IPS-11a (cell line): ENCODE data around the gene RPS2.
A peak's percentile ranks its signal among the peaks of the same experiment; 100 is the strongest.
"Not testable (repeated sequence)": the region's sequence is repeated elsewhere in the genome, so short reads cannot be mapped to it uniquely, and the experiment has no call there.

Source experiments
- H3K4me3 ChIP-seq: one replicate; pipeline ENCODE4 v1.5.1; 2013; ENCODE audit warnings: low read depth, low read length, control low read depth

Gene RPS2

DNA sequence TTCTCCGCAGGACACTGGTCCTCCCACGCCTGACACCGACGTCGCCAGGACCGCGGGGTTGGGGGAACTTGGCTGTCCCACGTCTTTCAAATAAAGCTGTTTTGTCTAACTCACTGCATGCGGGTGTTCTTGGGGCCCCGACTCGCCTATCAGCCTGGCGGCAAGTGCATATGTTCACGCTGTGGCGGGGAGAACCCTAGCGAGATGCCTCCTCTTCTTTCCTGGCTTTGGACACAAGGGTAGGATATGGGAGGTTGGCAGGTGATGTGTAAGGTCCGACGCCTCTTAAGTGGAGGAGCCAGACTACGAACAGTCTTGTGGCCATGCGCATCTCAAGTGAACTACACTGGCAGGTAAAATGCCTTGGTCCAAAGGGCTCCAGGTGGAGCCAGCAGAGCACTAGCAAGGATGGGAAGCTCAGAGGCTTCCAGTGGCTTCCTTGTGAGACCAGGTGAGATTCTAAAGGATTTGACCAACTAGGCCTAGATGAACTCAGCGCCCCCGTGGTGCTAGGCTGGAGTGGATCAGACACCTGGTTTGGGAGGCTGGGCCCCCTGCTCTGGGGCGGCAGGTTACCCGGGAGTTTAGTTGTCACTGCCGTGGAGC, 873 bp upstream of the RPS2 start:
- peak overlapping the region; percentile 93 for H3K4me3 ChIP-seq

DNA sequence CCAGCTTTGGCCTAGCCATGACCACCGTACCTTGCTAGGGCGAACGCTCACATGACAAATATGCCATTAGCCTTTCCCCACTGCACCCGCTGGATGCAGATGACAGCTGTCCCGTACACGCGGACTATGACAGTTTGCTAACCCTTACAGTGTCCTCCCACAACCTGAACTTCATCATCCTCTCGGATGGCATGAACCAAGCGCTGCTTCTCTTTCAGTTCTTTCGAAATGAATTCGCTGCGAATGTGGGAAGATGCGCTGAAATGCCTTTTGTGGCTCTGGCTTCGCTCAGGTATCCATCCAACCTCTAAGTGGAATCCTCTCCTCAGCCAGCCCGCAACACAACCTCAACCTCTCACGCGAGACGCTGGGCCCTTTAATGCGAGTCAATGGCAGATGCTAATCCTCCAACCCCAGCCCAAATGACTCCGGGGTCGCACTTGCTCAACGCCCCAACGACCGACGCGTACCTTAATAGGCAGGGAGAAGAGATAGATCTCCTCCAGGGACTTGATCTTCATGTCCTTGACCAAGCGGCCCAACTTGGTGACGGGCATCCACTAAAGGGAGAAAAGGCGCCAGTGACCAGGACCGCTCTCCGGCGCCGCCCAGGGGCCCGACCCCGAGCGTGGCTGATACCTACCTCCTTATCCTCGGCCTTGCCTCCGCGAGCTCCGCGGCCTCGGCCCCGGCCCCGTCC, 670 bp downstream of the RPS2 start:
- peak overlapping the region; percentile 93 for H3K4me3 ChIP-seq

DNA sequence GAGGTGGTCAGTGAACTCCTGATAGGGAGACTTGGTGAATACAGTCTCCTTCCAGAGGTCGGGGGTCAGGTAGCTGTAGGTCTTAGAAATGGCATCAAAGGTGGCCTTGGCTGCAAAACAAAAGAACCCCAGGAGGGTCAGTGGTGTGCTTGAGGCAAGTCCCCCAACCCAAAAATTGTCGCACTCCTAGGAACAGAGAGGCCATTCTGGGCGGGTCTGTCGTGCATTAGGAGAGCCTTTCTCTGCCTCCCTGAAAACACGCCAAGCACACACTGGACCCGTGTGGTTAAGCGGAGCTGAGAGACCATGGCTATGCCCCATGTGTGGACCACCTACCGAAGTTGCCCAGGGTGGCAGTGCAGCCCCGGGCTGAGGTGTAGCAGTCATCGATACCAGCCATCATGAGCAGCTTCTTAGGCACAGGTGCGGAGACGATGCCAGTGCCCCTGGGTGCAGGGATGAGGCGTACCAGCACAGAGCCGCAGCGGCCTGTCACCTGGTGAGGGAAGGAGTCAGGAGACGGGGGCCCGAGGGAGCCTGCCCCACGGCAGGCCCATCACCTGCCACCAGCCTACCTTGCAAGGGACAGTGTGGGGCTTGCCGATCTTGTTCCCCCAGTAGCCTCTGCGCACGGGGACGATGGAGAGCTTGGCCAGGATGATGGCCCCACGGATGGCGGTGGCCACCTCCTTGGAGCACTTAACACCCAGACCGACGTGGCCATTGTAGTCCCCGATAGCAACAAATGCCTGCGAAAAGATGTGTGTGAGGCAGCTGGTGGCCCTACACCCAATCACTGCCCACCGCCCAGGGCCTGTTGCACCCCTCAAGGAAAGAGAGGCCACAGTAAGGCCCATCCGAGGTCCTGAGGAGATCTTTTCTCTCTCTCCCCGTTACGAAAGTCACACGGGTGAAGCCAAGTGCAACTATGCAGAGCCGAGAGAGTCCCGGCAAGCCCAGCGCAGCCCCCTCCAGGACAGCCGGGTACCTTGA, 2.2 kb downstream of the RPS2 start:
- peak overlapping the region; percentile 93 for H3K4me3 ChIP-seq

DNA sequence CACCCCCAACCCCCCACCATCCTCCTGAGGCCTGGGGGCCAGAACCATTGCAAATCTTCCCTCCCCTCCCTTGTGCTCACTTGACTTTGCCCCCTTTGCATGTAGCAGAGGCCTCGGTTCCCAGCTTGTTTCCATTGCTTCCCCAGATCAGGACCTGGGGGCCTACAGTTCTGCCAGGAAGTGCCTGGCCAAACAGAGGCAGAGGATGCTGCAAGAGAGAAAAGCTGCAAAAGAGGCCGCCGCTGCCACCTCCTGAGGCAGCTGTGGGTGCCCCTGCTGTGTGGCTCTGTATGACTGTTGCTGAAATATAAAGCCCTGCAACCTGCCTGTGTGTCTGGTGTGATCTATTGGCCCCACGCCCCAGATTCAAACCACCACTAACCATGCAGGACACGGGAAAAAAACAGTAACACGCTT, 3.0 kb downstream of the RPS2 start:
- H3K4me3 ChIP-seq, result no peak overlapping the region

DNA sequence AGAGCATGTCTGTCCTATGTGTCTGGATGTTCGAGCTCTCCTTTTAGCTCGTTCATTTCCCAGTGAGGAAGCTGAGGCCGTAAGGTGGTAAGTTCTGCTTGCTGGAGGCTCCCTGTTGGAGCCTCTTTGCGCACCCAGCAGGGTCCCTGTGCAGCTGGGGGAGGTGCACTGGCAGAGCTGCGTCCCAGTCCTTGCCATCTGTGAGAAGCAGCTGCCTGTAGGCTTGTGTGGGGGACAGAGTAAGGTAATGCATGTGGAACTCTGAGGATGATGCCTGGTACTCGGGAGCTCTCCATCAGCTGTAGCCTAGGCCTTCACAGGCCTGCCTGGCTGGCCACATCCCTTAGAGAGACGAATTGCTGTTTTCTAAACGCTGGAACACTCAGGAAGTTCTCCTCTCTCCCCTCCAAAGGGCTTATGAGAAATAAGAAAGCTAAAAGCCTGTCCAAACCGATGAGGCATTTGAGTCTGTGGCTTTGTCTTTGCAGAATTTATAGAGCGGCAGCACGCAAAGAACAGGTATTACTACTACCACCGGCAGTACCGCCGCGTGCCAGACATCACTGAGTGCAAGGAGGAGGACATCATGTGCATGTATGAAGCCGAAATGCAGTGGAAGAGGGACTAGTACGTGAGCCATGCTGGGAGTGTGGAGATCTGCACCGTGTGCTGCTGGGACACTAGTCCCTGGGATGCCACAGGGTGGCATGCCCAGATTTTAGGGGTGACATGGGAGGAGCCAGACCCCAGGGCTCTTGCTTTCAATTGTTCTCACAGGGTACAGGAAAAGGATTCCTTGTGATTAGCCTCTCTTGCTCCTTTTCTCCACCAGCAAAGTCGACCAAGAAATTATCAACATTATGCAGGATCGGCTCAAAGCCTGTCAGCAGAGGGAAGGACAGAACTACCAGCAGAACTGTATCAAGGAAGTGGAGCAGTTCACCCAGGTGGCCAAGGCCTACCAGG, 3.7 kb downstream of the RPS2 start:
- H3K4me3 ChIP-seq, result no peak overlapping the region

DNA sequence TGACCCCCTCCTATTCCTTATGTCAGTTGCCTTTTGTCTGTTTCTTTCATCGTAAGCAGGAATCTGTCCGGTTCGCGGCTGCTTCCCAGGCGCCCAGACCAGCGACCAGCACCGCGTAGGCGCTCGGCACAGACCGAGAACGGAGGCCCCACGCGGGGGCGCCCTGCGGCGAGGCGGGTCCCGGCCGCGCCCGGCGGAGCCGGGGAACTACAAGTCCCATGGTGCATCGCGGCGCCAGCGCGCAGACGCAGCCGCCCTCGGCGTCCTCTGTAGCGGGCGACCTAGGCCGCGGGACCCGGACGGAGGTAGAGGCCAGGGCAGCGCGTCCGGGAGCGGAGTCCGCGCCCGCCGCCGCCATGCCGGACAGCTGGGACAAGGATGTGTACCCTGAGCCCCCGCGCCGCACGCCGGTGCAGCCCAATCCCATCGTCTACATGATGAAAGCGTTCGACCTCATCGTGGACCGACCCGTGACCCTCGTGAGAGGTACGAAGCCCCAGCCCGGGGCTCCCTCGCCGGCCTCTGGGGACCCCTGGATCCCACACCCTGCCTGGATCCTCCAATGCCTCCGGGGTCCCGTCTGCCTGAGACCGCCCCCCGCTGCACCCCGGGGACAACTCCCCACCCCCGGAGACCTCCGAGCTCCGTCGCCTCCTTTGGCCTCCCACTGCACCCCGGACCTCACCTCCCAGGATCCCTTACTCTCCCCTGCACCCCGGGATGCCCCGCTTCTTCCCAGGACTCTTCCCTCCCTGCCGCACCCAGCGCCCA, 5.2 kb downstream of the RPS2 start, which contains the start of gene NDUFB10:
Gene NDUFB10 (plus strand): TSS at position 270 of the 771 bp plus-strand sequence. CDS start 87 bp downstream, at position 357.
- peak within 1 kb of the TSS; percentile 83 for H3K4me3 ChIP-seq

DNA sequence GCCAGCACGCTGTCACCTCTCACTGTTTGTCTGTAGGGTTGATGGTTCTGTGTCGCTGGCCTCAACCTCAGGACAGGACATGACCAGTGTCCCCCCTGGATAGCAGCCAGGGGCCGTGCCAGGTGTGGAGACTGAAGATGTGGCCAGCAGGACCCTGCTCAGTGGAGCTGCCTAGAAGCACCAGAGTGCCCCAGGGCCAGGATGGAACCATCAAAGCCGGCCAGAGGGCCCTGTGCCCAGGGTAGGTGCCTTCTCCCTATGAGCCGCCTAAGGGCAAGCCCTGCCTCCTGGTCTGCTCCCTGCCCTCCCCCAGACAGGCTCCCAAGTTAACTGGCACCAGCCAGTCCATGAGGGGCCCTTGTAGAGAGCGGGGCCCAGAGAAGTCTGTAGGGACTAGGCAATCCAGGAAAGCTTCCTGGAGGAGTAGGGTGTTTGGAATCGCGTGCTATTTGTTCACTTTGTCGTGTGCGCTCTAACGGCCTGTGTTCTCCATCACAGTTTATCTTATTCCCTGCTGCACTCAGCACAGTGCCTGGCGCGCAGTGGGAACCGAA, 5.8 kb downstream of the RPS2 start:
- H3K4me3 ChIP-seq, result peak overlapping the region; percentile 83

DNA sequence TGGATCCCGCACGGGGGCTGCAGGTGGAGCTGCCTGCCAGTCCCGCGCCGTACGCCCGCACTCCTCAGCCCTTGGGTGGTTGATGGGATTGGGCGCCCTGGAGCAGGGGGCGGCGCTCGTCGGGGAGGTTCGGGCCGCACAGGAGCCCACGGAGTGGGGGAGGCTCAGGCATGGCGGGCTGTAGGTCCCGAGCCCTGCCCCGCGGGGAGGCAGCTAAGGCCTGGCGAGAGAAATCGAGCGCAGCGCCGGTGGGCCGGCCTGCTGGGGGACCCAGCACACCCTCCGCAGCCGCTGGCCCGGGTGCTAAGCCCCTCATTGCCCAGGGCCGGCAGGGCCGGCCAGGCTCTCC, 6.5 kb downstream of the RPS2 start:
- not testable (repeated sequence) for H3K4me3 ChIP-seq

DNA sequence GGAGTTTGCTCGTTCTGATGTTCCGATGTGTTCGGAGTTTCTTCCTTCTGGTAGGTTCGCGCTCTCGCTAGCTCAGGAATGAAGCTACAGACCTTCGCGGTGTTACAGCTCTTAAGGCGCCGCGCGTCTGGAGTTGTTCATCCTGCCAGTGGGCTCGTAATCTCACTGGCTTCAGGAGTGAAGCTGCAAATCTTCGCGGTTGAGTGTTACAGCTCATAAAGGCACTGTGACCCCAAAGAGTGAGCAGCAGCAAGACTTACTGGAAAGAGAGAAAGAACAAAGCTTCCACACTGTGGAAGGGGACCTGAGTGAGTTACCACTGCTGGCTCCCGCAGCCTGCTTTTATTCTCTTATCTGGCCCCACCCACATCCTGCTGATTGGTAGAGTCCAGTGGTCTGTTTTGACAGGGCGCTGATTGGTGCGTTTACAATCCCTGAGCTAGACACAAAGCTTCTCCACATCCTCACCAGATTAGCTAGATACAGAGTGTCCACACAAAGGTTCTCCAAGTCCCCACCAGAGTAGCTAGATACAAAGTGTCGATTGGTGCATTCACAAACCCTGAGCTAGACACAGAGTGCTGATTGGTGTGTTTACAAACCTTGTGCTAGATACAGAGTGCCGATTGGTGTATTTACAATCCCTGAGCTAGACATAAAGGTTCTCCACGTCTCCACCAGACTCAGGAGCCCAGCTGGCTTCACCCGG, 7.0 kb downstream of the RPS2 start:
- not testable (repeated sequence) for H3K4me3 ChIP-seq

DNA sequence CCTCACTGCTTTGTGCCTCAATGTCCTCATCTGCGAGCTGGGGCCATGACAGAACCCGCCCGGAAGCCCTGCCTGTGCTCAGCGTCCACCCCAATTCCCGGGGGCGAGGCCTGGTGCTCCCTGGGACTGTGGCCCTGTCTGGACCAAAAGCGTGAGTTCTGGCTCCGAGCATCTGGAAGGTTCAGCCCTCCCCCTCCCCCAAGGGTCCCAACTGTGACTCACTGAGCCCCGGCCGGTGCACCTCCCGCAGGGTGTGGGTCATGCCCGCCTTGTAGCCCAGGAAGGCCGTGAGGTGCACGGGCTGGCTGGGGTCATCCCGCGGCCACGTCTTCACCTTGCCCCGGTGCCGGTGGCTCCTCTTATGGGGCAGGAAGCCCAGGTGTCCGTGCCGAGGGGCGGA, 10.9 kb downstream of the RPS2 start:
- no peak overlapping the region for H3K4me3 ChIP-seq

DNA sequence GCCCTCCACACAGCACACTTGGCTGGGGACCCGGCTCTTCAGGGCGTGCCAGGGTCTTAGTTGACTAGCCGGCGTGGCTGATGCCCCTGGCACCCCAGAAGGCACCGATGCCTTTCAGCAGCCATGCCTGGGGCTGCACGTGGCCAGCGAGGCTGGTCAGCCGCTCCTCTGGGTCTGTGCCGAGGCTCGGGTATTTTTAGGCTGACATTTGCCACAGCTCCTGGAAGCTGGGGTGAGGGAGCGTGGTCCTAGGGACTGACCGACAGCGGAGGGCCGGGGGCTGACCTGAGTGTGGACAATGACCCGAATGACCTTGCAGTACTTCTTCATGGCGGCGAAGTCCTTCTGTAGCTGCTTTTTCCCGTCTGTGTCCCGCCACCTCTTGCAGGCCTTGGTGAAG, 14.1 kb downstream of the RPS2 start:
- H3K4me3 ChIP-seq, result no peak overlapping the region

DNA sequence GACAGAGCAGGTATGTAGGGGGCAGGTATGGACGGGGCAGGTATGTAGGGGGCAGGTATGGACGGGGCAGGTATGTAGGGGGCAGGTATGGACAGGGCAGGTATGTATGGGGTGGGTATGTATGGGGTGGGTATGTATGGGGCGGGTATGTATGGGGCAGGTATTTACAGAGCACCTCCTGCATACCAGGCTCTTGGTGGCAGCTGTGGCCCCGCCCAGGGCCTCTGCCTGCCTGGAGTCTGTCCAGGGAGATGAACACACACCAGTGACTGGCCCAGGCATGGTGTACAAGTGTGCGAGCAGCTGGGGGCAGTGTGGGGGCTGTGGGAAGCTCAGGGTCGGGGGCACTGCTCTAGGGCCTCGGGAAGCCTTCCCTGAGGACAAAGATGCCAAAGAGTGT, 14.6 kb downstream of the RPS2 start:
- H3K4me3 ChIP-seq, result no peak overlapping the region

DNA sequence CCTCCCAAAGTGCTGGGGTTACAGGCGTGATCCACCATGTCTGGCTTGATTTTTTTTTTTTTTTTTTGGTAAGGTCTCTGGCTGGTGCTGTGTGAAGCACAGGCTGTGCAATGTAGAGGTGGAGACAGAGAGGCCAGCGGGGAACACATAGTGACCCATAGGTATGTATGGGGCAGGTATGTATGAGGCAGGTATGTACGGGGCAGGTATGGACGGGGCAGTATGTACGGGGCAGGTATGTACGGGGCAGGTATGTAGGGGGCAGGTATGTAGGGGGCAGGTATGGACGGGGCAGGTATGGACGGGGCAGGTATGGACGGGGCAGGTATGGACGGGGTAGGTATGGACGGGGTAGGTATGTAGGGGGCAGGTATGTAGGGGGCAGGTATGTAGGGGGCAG, 15.1 kb downstream of the RPS2 start:
- no peak overlapping the region for H3K4me3 ChIP-seq

DNA sequence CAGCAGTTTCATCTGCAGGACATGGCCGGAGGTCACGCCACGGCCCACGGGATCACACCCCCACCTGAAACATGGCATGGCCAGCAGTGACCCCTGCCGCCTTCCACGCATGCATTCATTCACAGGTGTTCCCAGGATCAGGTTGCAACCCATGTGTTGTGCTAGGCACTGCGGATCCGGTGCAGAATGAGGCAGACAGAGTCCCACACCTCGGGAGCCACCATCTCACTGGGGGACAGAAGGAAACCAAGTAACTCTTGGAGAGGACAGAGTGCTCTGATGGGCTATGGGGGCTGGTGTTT, 17.3 kb downstream of the RPS2 start:
- no peak overlapping the region for H3K4me3 ChIP-seq

DNA sequence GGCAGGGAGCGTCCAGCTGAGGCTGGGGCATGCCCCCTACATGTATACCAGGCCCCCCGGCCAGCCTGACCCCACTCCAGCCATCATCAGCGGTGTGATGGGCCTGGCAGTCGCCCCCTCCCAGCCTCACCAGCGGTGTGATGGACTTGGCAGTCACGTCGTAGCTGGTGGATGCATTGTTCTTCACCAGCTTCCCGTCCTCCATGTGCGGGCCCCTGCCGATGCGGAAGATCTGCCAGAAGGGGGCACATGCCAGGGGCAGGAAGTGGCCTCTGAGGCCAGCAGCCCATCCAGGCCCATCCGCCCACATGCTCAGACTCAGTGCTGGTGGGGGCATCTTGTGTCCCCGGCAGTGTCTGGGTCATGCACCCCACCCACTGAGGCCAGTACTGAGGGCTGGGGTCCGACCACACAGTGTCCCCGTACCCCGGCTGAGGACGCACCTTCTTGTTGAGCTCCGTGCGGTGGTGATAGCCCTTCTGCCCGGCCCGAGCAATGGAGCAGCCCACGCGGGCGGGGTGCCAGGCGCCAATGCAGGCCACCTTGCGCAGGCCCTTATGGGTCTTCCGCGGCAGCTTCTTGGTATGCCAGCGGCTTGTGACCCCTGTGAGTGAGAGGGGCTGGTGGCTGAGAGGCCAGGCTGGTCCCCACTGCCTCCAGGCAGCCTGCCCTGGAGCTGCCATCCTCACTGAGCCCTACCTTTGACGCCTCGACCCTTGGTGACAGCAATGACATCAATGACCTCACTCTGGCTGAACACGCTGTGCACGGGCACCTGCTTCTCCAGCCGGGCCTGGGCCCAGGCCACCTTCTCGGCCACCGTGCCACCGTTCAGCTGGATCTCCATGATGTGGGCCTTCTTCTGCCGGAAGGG, 17.9 kb downstream of the RPS2 start:
- no peak overlapping the region for H3K4me3 ChIP-seq

DNA sequence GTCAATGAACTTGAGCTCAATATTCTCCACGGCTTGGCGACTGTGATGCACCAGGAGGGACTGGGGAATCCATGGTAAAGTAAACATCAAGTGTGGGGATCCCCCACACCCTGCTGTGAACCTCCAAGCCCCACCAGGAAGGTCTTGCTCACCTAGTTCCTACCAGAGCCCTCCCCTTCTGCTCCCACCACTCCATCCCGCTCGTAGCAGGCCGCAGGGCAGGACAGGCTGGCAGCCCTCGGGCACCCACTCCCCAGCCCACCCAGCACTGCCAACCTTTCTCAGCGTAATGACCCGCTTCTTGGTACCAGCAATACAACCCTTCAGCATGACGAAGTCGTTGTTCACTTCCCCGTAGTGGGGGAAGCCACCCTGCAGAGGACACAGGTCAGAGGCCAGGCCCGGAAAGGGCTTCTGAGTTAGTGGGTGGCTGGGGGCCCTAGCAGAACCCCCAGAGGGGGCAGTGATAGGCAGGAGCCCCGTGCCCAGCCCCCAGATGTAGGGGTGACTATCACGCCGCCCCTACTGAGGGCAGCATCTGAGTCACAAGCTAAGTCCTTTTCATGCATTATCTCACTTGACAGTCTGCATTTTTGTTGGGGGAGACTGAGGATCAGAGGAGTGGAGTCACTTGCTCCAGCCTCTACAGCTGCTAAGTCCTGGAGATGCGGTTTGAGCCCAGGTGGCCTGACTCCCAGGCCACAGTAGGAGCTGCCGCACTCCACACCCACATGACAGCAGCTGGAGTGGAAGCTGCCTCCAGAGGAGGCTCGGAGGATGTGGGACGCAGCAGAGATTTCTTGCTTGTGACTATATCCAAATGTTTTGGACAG, 18.9 kb downstream of the RPS2 start:
- H3K4me3 ChIP-seq, result no peak overlapping the region

DNA sequence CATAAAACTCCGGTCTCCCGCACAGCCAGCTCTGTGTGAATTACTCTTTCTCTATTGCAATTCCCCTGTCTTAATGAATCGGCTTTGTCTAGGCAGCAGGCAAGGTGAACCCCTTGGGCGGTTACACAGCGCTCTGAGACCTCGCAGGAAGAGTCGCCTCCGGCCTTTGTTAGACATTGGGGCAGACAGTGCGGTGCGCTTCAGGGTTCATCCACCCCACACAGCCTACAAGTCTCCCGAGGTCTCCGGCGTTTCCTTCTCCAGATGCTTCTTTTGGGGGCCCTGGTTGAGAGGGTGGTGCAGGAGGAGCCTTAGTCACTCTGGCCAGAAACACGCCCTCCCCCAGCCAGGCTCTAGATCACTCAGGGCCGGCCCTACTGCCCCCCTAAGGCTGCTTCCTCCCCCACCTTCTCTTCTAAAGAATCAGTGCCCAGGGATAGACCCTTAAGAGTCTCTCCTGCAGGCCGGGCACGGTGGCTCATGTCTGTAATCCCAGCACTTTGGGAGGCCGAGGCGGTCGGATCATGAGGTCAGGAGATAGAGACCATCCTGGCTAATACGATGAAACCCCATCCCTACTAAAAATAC, 19.9 kb downstream of the RPS2 start:
- H3K4me3 ChIP-seq, result no peak overlapping the region
